Loucy (cell line): ENCODE results near the gene DOCK3.

Source experiments
- H2AFZ ChIP-seq: fragments of 200-600 bp; sonication (generic); 2 replicates; pipeline ENCODE4 v1.6.0; 2016; ENCODE audit warnings: antibody characterized with exemption, mild to moderate bottlenecking, low read length, moderate library complexity
- H3F3A ChIP-seq: fragments of 200-600 bp; 2 replicates; pipeline ENCODE4 v1.6.0; 2016; ENCODE audit warnings: antibody characterized with exemption, low read depth, mild to moderate bottlenecking
- H3K27me3 ChIP-seq: fragments of 200-600 bp; sonication (generic); 2 replicates; pipeline ENCODE4 v1.6.1; 2014; ENCODE audit warnings: low read length, mild to moderate bottlenecking; ENCODE audit not compliant: insufficient read depth, poor library complexity, severe bottlenecking
- H3K36me3 ChIP-seq: fragments of 200-600 bp; sonication (generic); 2 replicates; pipeline ENCODE4 v1.6.1; 2016; ENCODE audit warnings: low read length; ENCODE audit not compliant: insufficient read depth
- H3K4me1 ChIP-seq: fragments of 200-600 bp; sonication (generic); 2 replicates; pipeline ENCODE4 v1.5.1; 2014; ENCODE audit warnings: low read length, mild to moderate bottlenecking; ENCODE audit not compliant: insufficient read depth, poor library complexity, severe bottlenecking
- H3K4me2 ChIP-seq: fragments of 200-600 bp; sonication (generic); 2 replicates; pipeline ENCODE4 v1.6.0; 2014; ENCODE audit warnings: antibody characterized with exemption, low read length, low read depth, mild to moderate bottlenecking; ENCODE audit not compliant: poor library complexity, severe bottlenecking
- H3K4me3 ChIP-seq: fragments of 200-600 bp; sonication (generic); 2 replicates; pipeline ENCODE4 v1.5.1; 2014; ENCODE audit warnings: low read length, mild to moderate bottlenecking, mixed read lengths; ENCODE audit not compliant: poor library complexity, severe bottlenecking
- H3K79me2 ChIP-seq: fragments of 200-600 bp; sonication (generic); 2 replicates; pipeline ENCODE4 v1.6.1; 2014; ENCODE audit warnings: low read length; ENCODE audit not compliant: insufficient read depth
- H3K9ac ChIP-seq: fragments of 200-600 bp; sonication (generic); 2 replicates; pipeline ENCODE4 v1.6.0; 2014; ENCODE audit warnings: mild to moderate bottlenecking, low read depth, low read length, moderate library complexity; ENCODE audit not compliant: poor library complexity, severe bottlenecking
- H3K9me2 ChIP-seq: fragments of 200-600 bp; sonication (generic); replicated peaks from 2 replicates; pipeline ENCODE4 v1.6.1; 2016; ENCODE audit warnings: low read depth, low read length, mixed read lengths
- H3K9me3 ChIP-seq: fragments of 200-600 bp; sonication (generic); 2 replicates; pipeline ENCODE4 v1.6.1; 2014; ENCODE audit warnings: mild to moderate bottlenecking, antibody characterized with exemption, low read length, low read depth; ENCODE audit not compliant: insufficient read depth
- H4K20me1 ChIP-seq: fragments of 200-600 bp; sonication (generic); 2 replicates; pipeline ENCODE4 v1.6.0; 2014; ENCODE audit warnings: antibody characterized with exemption, low read length, mild to moderate bottlenecking; ENCODE audit not compliant: insufficient read depth, poor library complexity, severe bottlenecking
- EZH2phosphoT487 ChIP-seq: fragments of 200-600 bp; IDR thresholded peaks from 2 replicates; pipeline ENCODE4 v1.6.1; 2018; ENCODE audit warnings: antibody characterized with exemption, mild to moderate bottlenecking, moderate library complexity, borderline replicate concordance
- TF ChIP-seq, protein P1 (sequence below): fragments of 200-600 bp; sonication (generic); conservative IDR thresholded peaks from 2 replicates; pipeline ENCODE4 v1.5.1; 2014; ENCODE audit warnings: mild to moderate bottlenecking, antibody characterized with exemption, low read length

Gene DOCK3

DNA sequence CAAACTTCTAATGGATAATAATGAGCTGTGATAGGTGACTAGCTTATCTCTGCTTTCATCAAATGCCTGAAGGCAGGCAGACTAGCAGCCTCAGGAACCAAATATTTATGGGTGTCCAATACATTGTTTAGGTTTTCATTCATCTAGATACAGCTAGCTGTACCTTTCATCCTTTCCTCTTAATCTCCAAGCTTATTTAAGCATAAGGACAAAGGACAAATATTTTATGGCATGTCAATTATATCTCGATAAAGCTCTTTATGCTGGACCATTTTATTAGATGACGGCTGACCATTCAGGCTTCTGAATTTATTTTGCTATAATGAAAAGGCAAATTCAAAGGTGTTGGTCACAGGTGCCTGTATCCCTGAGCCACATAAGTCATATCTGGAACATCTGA, 733.3 kb downstream of the DOCK3 start:
- Histone ChIP-seq H3K36me3 (peaks cover 67% of the 10 kb centered on the region; the same call in 1 of the 2 replicates), H3K9ac (no peak overlapping the region), H3K4me2 (no peak overlapping the region), H3K4me3 (no peak overlapping the region), H3F3A (no peaks in the 10 kb centered on the region), H3K9me3 (no peaks in the 10 kb centered on the region), H3K79me2 (peaks cover 4% of the 10 kb centered on the region; the same call in 1 of the 2 replicates), H3K4me1 (no peaks in the 10 kb centered on the region), H2AFZ (no peak overlapping the region), H4K20me1 (no peaks in the 10 kb centered on the region), H3K9me2 (no peaks in the 10 kb centered on the region), H3K27me3 (no peaks in the 10 kb centered on the region)
- TF ChIP-seq EZH2phosphoT487: no peak
- TF ChIP-seq, protein P1, sequence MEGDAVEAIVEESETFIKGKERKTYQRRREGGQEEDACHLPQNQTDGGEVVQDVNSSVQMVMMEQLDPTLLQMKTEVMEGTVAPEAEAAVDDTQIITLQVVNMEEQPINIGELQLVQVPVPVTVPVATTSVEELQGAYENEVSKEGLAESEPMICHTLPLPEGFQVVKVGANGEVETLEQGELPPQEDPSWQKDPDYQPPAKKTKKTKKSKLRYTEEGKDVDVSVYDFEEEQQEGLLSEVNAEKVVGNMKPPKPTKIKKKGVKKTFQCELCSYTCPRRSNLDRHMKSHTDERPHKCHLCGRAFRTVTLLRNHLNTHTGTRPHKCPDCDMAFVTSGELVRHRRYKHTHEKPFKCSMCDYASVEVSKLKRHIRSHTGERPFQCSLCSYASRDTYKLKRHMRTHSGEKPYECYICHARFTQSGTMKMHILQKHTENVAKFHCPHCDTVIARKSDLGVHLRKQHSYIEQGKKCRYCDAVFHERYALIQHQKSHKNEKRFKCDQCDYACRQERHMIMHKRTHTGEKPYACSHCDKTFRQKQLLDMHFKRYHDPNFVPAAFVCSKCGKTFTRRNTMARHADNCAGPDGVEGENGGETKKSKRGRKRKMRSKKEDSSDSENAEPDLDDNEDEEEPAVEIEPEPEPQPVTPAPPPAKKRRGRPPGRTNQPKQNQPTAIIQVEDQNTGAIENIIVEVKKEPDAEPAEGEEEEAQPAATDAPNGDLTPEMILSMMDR: no peak

DNA sequence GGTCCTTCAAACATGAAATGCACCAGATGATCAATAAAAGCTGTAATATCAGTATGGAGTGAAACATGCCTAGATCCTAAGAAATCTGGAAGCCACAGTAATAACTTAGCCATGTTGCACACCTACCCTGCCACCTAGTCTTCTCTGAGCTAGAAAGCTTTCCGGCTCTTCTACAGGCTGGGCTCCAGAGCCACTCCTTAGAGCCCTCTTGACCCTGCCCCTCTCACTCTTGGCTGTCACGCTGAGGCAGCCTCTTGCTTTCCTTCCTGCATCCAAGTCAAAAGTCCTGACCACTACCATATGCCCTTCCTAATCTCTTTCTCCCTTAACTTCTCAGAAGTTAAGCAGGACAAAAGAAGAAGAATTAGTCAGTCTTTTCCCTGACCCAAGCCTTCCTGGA, 734.1 kb downstream of the DOCK3 start:
- Histone ChIP-seq H3K9me3 (no peaks in the 10 kb centered on the region), H3K4me3 (no peak overlapping the region), H3K9me2 (no peaks in the 10 kb centered on the region), H2AFZ (no peak overlapping the region), H3K4me2 (no peak overlapping the region), H3K9ac (no peak overlapping the region), H3K27me3 (no peaks in the 10 kb centered on the region), H4K20me1 (no peaks in the 10 kb centered on the region), H3K4me1 (no peaks in the 10 kb centered on the region), H3K36me3 (peaks cover 65% of the 10 kb centered on the region; the same call in 1 of the 2 replicates), H3K79me2 (peaks cover 4% of the 10 kb centered on the region; the same call in 1 of the 2 replicates), H3F3A (no peaks in the 10 kb centered on the region)
- TF ChIP-seq, protein P1: no peak
- no peak for TF ChIP-seq EZH2phosphoT487

DNA sequence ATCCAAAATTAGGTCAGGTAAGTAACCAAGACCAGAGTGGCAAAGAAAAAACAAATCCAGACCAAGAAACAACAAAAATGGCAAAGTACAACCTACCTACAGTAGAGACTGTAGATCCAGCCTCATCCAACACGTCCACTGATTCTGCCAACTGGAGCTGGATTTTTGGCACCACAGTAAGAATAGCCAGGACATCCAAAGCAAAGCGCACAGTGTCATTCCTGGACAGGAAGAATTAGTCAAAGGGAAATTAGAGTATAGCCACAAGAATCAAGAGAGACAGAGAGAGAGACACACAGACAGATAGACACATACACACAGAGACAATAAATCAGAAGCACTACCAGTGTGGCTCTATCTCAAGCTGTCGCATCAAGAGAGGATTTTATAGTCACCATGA, 747.5 kb downstream of the DOCK3 start:
- Histone ChIP-seq H3K4me3 (no peak overlapping the region), H3K9me3 (no peaks in the 10 kb centered on the region), H4K20me1 (no peaks in the 10 kb centered on the region), H3F3A (no peaks in the 10 kb centered on the region), H2AFZ (no peak overlapping the region), H3K27me3 (no peaks in the 10 kb centered on the region), H3K9ac (no peak overlapping the region), H3K4me2 (no peak overlapping the region), H3K4me1 (no peaks in the 10 kb centered on the region), H3K9me2 (no peaks in the 10 kb centered on the region), H3K79me2 (no peaks in the 10 kb centered on the region), H3K36me3 (peaks cover 65% of the 10 kb centered on the region; the same call in 1 of the 2 replicates)
- no peak for TF ChIP-seq EZH2phosphoT487
- TF ChIP-seq, protein P1: no peak
